ENCODE data around the gene HEYL. TPM values are rescaled to one million over a fixed set of nuclear protein-coding genes. Genes with fewer than 3 reads are reported as not detected.

Gene HEYL
- total and polyA plus RNA-seq, 11 donors = 7.0 to 35.2 (median 18.8) TPM

DNA sequence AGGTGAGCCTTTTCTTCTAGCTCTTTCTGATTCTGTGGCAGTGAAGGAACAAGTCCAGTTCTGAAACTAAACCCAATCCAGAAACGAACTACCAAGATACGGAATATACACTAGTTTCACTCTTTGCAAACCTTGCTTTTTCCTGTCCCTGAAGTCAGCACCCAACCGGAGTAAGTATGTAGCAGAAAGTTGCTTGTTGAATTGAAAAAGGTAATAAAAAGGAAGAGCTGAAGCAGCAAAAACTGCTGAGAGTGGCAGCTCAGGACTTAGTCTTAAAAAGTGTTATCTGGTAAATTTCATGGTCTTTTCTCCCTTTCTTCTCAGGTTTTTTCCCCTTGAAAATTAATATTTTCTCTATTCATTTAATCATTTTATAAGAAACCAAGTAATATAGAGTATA is 41.9 kb upstream of the HEYL start:
- ATAC-seq (no peak), DNase-seq (no peak)
- H3K4me1 ChIP-seq = no peaks in the 10 kb centered on the region
- no peak overlapping the region for H3K4me3 ChIP-seq
- H3K9me3 ChIP-seq = no peaks in the 10 kb centered on the region
- no peaks in the 10 kb centered on the region for H3K36me3 ChIP-seq
- intact Hi-C loops (cut with DNase I) = no loop called here
- no peak for TF ChIP-seq POLR2A (IDR thresholded peaks at IDR 0.05)
- TF ChIP-seq, protein P1, sequence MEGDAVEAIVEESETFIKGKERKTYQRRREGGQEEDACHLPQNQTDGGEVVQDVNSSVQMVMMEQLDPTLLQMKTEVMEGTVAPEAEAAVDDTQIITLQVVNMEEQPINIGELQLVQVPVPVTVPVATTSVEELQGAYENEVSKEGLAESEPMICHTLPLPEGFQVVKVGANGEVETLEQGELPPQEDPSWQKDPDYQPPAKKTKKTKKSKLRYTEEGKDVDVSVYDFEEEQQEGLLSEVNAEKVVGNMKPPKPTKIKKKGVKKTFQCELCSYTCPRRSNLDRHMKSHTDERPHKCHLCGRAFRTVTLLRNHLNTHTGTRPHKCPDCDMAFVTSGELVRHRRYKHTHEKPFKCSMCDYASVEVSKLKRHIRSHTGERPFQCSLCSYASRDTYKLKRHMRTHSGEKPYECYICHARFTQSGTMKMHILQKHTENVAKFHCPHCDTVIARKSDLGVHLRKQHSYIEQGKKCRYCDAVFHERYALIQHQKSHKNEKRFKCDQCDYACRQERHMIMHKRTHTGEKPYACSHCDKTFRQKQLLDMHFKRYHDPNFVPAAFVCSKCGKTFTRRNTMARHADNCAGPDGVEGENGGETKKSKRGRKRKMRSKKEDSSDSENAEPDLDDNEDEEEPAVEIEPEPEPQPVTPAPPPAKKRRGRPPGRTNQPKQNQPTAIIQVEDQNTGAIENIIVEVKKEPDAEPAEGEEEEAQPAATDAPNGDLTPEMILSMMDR (IDR thresholded peaks at IDR 0.05) = no peak
- H3K27me3 ChIP-seq = peaks cover 5 to 44% (median 28%) of the 10 kb centered on the region in 9 donors
- no peak overlapping the region for H3K27ac ChIP-seq
- WGBS, 4 donors = 81 to 82% (median 82%) methylated on average over 3 of the region's 3 CpGs

DNA sequence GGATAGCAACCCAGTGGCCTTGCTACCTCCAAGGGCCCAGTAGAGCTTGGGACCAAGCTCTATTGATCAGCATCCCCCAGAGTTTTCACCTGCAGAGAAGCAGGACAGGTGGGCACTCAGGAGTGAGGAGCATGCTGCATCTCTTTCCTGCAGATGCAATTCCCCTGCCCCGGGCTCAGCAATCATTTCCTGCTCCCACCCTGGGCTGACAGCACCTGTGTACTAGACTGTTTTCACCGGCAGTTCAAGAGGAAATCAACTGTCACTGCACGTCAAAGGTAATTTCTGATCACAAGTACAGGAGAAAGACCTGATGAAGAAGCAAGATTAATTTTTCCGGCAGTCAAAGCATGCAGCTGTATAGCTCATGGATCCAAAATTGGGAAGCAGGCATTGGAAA is 41.3 kb upstream of the HEYL start:
- TF ChIP-seq POLR2A (IDR thresholded peaks at IDR 0.05) = no peak
- TF ChIP-seq, protein P1 (IDR thresholded peaks at IDR 0.05) = no peak
- H3K27ac ChIP-seq = no peak overlapping the region
- H3K27me3 ChIP-seq = peaks cover 5 to 44% (median 28%) of the 10 kb centered on the region in 9 donors
- H3K36me3 ChIP-seq = no peaks in the 10 kb centered on the region
- no peaks in the 10 kb centered on the region for H3K9me3 ChIP-seq
- no peak overlapping the region for H3K4me3 ChIP-seq
- intact Hi-C loops (cut with DNase I) = no loop called here
- ATAC-seq (no peak), DNase-seq (no peak)
- H3K4me1 ChIP-seq = no peaks in the 10 kb centered on the region
- 65 to 72% (median 69%) methylated on average over 4 of the region's 4 CpGs for WGBS, 4 donors

DNA sequence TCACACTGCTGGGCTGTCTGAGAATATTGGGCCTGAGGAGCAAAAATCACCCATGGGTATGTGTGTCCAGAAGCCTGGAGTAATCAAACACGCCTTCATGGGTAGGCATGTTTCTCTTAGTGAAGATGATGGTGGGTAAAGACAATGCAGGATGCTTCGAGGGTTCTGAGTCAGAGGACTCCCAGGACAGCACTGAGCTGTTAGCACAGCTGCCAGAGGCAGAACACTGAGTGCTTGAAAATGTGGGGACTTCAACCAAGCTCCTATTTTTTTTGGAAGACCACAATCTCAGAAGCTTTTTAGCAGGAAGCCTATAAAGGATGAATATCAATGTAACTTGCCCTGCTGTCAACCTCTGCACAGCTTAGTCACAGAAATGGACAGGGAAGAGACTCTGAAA is 40.4 kb upstream of the HEYL start:
- H3K27ac ChIP-seq = no peak overlapping the region
- TF ChIP-seq POLR2A (IDR thresholded peaks at IDR 0.05) = no peak
- TF ChIP-seq, protein P1 (IDR thresholded peaks at IDR 0.05) = no peak
- H3K9me3 ChIP-seq = no peaks in the 10 kb centered on the region
- no peaks in the 10 kb centered on the region for H3K4me1 ChIP-seq
- ATAC-seq (no peak), DNase-seq (no peak)
- no peaks in the 10 kb centered on the region for H3K36me3 ChIP-seq
- peaks cover 5 to 37% (median 26%) of the 10 kb centered on the region in 9 donors for H3K27me3 ChIP-seq
- H3K4me3 ChIP-seq = no peak overlapping the region
- intact Hi-C loops (cut with DNase I) = loop anchor here in 1 of 10 donors (5.0 kb wide), 1 partner anchor 32 kb away; no protein-coding TSS in a partner anchor
- WGBS, 4 donors = 57 to 68% (median 65%) methylated on average over 2 of the region's 2 CpGs

DNA sequence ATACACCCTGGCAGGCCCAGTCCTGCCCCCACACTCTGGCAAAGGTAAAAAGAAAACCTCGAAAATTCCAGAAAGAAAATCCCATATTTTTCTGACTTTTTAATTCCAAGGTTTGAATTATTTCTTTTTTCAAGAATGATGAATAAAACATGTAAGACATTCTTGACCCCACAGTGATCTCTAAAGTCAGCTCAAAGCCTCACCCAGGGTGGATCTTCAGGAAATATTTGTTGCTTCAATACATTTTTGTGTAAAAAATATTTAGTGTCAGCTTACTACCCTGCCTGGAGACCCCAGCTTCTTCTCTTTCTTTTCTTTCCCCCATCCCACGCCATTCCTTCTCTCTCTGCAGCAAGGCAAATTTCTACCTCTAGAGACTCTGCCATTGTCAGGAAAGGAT is 39.4 kb upstream of the HEYL start:
- DNase-seq (no peak), ATAC-seq (no peak)
- TF ChIP-seq, protein P1 (IDR thresholded peaks at IDR 0.05) = no peak
- no peak for TF ChIP-seq POLR2A (IDR thresholded peaks at IDR 0.05)
- intact Hi-C loops (cut with DNase I) = loop anchor here in 1 of 10 donors (5.0 kb wide), 1 partner anchor 33 kb away; no protein-coding TSS in a partner anchor
- no peaks in the 10 kb centered on the region for H3K9me3 ChIP-seq
- H3K4me1 ChIP-seq = no peaks in the 10 kb centered on the region
- no peak overlapping the region for H3K27ac ChIP-seq
- 72 to 85% (median 81%) methylated on average over 2 of the region's 2 CpGs for WGBS, 4 donors
- H3K27me3 ChIP-seq = peaks cover 4 to 30% (median 18%) of the 10 kb centered on the region in 9 donors
- H3K4me3 ChIP-seq = no peak overlapping the region
- H3K36me3 ChIP-seq = no peaks in the 10 kb centered on the region

Measured in heart left ventricle (tissue), 16 donors.